Measurements from ENCODE around the gene TPPP. TPM values are rescaled to one million over a fixed set of nuclear protein-coding genes. Genes with fewer than 3 reads are reported as not detected.
"Not testable (repeated sequence)": the region's sequence is repeated elsewhere in the genome, so short reads cannot be mapped to it uniquely, and the experiment has no call there.

TPPP gene
- total RNA-seq, 1 donor from 2014 or later, result 5.4 TPM

DNA sequence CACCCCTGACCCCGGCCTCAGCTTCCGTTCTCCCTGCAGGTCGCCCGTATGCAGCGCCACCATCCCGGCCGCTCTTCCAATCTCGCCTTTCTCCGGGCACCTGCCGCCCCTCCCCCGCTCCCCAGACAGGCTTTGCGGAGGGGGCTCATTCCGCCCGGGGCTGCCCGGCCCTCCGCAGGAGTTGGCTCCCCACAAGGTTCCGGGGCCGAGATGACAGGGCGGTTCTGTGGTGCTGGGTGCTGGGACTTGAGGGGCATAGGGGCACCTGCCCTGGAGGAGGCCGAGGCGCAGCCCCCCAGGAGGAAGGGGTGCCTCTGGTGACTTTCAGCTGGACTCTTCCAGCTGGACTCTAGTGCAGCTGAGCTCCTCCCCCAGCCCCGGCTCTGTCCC lies 885 bp upstream of the TPPP start:
- peak; percentile 91 for DNase-seq (ENCODE audit: low spot score)

DNA sequence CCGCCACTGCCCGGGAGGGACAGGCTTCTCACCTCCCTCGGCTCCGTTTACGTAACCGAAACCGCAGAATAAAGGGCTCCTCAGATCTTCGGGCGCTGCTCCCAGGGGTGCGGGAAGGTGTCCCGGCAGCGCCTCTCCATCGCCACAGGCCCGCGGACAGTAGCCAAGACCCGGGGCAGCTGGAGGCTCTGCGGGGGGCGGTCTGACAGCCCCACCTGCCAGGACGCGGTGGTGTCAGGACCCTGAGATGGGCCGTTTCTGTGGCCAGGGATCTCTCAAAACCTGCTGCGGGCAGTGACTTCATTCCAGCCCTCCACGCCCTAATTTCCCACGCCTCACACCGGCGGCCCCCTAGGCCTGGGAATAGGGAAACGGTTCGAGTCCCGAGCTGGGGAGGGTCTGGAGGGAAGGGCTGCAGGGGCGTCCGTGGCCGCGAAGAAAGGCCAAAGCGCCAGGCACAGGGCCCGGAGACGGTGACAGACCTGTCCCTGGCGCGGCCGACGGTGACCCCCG lies 567 bp downstream of the TPPP start:
- peak; percentile 89 for DNase-seq (ENCODE audit: low spot score)

DNA sequence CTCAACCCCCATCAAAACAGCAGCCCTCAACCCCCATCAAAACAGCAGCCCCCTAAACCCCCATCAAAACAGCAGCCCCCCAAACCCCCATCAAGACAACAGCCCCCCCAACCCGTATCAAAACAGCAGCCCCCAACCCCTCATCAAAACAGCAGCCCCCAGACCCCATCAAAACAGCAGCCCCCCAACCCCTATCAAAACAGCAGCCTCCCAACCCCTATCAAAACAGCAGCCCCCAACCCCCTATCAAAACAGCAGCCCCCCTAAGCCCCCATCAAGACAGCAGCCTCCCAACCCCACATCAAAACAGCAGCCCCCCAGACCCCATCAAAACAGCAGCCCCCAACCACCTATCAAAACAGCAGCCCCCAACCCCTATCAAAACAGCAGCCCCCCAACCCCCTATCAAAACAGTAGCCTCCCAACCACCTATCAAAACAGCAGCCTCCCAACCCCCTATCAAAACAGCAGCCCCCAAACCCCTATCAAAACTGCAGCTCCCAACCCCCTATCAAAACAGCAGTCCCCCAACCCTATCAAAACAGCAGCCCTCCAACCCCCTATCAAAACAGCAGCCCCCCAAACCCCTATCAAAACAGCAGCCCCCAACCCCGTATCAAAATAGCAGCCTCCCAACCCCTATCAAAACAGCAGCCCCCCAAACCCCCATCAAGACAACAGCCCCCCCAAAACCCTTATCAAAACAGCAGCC lies 1.2 kb downstream of the TPPP start:
- no peak for DNase-seq (ENCODE audit: low spot score)

DNA sequence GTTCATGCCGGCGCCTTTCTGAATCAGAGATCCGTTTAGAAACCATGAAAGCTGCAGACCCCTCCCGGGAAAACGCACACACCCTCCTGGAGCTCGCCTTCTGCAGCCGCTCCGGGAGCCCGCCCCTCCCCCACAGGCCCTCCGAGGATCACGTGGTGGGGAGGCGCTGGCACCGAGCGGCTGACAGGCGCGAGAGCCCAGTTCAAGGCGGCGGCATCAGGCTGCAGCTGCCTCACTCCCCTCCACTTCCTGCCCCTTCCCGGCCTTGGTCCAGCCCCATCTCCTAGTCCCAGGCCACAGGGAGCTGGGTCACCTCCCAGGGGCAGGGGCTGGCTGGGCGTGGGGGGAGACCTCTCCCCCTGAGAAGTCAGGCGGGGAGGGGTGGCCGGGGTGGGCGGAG lies 2.1 kb downstream of the TPPP start:
- DNase-seq (ENCODE audit: low spot score), result not testable (repeated sequence)

DNA sequence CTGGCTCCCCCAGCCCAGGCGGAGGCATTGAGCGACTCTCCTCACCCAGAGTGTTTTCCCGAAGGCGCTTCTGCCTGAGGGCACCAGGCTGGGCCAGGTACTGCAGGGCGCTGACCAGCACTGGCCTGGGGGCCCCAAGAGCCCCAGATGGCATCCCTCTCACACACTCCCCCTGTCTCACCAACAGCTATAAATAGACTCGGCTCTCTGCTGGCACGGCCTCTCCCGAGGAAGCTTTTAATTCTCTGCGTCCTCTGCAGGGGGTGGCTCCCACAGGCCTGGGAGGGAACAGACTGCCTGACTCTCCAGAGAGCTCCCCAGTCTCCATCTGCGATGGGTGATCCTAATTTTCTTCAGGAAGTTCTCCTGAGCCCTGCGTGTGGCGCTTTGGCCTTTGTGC lies 2.9 kb downstream of the TPPP start:
- not testable (repeated sequence) for DNase-seq (ENCODE audit: low spot score)

DNA sequence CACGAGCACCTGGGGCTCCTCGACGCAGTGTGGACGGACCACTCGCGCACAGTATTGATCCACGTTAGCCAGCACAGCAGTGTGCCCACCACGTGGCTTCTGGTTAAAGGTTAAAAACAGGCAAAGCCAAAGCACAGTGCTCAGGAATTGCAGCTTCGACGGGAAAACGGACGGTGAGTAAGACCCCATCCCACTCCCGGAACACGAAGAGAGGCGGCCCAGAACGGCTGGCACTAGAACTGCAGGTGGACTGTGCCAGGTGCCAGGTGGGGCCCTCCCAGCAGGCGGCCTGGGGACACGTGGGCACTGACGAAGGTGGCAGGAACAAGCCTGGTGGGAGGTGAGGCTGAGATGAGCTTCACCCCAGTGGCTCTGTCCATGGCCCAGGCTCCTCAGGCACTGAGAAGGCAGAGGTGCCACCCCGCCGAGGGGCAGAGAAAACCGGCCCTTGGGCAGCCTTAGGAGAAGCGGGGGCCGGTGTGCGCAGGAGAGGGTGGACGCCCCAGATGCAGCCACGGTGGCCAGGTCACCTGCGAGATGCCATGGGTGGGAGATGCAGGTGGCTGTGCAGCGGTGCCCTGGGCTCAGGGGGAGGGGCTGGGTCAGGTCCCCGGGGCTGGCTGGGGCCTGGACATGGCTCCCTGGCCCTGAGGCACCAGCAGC lies 4.7 kb downstream of the TPPP start:
- DNase-seq (ENCODE audit: low spot score), result peak; percentile 90

DNA sequence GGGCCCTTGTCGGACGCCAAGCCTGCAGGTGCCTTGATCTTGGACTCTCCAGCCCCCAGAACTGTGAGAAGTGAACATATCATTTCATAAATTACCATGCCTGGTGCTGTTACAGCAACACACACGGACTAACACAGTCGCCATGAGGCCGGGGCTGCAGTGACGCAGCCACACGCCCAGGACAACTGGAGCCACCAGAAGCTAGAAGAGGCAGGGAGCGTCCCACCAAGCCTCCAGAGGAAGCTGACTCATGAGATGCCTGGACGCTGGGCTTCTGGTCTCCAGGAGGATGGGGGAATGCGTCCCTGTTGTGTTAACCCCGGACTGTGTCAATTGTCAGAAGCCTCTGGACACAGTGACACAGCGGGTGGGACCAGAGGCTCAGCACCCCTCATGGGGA lies 6.2 kb downstream of the TPPP start:
- peak; percentile 83 for DNase-seq (ENCODE audit: low spot score)

DNA sequence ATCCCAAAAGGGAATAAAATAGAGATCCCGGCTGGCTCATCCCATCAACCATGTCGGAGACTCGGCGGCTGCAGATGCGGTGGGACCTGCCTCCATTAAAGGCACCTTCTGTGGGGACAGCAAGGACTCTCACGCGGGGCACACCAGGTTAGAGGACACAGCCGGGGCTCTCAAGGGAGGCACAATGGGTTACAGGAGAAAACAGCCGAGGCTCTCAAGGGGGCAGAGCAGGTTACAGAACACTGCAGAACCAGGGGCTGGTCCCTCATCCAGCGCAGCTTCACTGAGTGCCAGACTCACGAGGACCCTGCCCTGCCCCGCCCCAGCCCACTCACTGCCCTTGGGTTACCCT lies 7.0 kb downstream of the TPPP start:
- DNase-seq (ENCODE audit: low spot score), result peak; percentile 89

DNA sequence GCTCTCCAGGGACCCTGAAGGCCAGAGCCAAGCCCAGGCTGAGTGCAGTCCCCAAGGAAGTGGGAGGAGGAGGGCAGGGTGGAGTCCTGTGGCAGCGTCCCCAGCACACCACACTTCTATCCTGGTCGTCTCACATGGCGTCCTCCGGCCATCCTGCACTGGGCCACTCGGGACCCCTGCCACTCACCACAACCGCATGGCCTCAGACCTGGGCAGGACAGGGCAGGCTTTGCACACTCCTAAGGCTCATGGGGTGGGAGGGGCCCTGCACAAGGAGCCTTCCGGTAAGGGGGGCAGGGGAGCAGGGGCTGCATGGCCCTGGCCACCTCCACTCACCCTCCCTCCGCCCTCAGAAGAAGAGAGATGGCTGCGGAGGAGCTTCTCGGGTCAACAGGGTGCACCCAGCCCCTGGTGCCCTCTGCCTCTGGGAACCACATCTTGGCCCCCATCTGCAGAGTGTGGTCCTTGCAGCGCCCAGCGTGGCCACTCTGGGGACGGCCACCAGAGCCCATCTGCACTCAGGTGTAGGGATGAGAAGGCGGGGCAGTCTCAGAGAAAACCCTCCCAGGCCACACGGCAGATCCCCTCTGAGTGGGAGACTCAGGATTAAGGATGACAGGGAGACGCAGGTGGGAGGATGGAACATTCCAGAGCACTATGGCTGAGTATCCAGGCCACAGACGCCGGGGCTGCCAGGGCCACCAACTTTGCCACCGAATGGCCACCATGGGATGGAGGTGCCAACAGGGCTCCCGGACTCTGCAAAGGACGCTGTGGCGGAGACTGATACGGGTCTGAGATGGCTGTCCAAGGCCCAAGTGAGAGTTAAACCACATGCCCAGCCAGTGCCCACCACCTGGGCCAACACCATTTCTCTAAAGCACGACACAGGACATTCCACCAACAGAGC lies 7.6 kb downstream of the TPPP start:
- DNase-seq (ENCODE audit: low spot score), result peak; percentile 88

DNA sequence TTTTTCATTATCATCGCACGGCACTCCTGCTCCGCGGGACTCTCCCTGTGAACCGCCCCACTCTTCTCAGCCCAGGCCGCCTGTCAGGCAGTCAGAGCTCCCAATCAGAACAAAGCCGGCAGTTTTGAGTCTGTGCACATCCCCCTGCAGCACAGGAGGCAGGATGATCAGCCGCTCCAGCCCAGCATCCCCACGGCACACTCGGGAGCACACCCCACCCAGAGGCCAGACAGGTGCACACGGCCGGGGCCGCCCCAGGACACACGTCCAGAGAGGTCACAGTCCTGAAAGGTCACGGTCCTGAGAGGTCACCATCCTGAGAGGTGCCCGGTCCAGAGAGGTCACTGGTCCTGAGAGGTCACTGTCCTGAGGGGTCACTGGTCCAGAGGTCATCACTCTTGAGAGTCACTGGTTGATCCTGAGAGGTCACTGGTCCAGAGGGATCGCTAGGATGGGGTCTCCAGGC lies 8.4 kb downstream of the TPPP start:
- DNase-seq (ENCODE audit: low spot score), result peak; percentile 67

DNA sequence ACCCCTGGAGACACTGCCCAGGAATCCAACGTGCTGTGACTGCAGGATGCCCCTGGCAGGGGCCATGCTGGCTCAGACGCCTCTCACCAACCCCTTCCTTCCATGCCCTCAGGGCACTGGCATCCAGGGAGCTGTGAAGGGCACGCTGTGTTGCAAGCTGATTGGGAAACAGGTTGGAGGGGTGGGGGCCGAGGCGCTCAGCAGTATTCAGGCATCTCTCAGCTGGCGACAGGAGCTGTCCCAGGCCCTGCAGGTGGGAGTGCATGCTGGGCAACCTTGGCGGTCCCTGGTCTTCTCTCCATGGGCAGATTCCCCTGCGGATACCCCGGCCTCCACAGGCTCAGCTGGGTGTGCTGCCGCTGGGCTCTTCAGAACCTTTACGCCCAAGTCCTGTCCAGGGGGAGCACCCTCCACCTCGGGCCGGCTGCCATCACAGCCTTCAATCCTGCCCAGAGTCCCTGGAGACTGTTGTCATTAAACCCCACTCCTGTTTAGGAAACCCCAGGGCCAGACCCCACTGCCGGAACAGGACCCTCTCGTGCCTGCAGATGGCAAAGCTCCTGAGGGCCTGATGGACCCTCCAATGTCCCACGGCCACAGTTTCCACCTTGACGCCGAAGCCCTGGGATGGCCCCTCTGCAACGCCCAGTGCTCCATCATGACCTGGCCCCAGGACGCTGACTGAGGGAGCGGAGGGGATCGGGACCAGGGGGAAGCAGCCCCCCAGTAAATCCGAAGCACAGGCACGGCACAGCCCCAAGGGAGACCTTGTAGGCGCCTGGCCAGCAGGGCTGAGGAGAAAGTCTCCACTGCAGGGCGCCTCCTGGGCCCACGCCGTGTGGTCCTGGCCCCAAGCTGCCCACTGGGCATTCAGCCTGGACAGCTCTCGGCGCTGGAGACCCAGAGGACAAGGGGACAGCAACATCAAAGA lies 9.3 kb downstream of the TPPP start:
- peak; percentile 92 for DNase-seq (ENCODE audit: low spot score)

DNA sequence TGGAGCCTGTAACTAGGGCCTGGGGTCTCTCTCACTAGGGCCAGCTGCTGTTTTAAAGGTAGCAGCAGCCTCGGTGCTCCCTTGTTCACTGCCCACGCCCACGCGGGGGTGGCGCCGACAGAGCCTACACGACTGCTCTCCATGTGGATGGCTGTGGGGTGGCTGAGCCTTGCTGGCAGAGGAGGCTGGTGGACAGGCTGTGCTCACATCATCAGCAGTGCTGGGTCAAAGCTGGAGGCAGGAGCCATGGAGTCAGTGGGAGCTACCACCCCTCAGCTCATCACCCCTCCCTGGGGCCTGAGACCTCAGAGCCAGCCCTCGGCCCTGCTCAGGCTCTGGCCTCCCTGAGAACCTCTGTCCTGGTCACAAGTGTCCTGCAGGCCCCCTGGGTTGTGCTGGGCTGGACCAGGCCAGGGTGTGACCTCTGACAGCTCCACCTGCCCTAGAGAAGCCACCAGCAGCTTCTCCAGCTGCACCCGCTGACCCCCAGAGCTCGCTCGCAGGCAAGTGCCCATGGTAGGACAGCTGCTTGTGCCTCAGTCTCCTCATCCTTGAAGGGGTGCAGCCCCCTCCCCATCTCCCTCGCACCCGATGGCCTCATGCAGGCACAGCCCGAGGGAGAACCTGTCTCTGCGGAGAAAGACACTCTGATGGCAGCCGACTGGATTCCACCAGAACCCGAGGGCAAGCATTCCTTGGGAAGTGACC lies 10.3 kb downstream of the TPPP start:
- DNase-seq (ENCODE audit: low spot score), result peak; percentile 85

DNA sequence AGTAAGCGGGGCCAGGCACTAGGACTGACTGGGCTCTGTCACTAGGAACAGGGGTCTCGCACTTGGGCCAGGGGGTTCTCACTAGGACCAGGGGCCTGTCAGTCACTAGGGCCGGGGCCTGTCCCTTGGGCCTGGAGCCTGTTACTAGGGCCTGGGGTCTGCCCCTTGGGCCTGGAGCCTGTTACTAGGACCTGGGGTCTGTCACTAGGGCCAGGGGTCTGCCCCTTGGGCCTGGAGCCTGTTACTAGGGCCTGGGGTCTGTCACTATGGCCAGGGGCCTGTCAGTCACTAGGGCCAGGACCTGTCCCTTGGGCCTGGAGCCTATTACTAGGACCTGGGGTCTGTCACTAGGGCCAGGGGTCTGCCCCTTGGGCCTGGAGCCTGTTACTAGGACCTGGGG lies 10.9 kb downstream of the TPPP start:
- not testable (repeated sequence) for DNase-seq (ENCODE audit: low spot score)

DNA sequence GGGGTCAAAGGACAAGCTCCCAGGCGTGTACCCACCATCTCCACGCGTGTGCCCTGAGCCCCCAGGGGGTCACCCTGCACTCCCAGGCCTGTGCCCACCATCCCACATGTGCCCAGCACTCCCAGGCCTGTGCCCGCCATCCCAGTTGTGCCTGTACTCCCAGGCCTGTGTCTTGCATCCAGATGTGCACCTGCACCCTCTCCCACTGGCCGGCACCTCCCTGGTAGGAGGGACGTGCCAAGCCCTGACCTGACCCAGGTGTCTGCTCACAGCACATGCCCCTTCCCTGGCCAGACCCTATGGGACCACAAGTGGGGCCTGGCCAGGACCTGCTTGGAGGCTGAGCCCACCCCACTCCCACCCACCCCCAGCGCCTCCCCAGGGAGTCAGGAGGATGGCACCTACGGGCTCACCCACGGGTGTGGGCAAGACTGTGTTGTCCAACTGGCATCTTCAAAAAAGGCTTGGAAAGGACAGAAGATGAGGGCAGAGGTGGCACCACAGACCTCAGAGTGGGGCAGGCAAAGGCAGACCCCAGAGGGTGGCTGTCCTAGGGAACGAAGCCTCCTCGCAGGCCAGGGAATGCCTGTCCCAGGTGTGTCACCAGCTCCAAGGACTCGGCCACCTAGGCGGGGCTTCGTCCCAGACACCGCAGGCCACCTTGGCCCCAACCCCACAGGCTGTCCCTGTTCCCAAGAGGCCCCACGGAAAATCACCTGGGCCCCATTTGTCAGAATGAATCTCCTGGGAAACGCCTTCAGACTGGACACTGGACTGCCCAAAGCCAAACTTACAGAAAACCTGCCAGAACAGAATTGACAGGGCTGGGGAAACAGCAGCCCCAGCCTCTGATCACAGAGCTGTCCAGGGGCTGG lies 11.6 kb downstream of the TPPP start:
- DNase-seq (ENCODE audit: low spot score), result peak; percentile 89

DNA sequence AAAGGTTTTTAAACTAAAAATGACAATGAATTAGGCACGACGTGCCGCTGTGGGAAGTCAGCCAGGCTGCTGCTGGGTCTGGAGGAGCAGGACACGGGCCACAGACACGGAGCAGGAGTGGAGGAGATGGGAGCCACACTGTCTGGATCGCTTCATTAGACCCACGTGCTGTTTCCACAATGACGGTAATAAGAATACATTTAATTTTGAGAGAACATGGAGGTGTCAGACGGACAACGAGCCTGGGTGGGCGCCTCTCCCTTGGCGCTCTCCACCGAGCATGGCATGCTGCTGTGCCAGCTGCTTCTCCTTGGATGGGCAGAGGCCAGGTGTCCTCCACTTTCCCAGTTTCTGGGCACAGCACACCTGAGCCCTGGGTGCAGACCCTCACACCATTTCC lies 12.3 kb downstream of the TPPP start:
- peak; percentile 67 for DNase-seq (ENCODE audit: low spot score)

DNA sequence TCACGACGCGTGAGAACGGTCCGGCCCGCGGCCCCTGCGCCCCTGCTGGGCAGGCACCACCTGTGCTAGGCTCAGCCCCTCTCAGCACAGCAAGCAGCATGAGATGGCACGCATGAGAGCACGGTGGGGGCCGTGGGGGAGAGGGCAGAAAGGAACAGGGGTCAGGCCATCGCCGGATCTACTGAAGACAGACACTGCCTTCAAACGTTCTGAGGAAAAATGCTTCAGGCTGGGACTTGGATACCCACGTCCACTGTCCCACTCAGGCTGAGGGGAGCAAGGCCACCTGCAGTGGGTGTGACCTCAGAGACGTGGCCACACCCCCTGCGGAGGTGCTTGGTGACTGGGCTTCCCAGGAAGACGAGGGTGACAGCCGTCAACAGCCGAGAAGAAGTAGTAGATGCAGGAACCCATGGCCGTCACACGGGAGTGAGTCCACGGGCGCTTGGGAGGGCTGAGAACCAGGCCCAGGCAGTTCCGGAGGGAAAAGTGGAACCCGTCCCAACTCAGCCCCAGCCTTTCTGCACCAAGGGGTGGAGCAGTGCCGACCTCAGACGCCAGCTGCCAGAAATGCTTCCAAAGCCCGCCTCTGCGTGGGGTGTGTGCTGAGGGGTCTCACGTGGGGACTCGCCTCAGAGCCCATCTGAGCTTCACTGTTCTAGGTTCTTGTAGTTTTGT lies 12.9 kb downstream of the TPPP start:
- DNase-seq (ENCODE audit: low spot score), result peak; percentile 83

DNA sequence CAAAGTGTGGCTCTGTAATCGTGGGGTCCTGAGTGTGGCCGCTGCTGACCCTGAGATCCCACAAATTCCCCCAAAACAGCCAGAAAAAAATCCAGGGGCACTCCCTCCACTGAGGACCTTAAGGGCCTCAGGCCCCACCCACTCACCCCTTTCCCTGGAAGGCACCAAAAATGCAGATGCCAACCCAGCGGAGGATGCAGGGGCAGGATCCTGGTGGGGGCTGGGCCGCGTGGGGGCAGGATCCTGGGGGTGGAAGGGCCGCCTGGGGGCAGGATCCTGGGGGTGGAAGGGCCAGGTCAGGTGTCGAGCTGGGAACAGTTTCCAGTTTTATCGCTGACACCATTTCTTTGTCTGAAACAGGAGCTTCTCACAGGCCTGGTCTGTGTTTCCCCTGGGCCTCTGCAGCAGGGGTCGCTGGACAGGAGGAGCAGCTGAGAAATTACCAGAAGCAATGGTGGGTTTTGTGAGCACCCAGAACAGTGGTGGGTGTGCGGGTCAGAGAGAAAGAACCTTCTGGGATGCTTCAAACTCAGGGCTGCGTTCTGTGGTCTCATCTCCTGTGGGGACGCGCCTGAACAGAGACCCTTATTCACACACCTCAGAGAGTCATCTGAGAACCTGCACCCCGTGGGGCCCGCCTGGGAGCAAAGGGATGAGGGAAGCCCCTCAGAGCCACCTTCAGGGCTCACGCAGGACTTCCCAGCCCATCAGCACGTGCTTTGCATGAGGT lies 13.8 kb downstream of the TPPP start:
- peak; percentile 83 for DNase-seq (ENCODE audit: low spot score)

DNA sequence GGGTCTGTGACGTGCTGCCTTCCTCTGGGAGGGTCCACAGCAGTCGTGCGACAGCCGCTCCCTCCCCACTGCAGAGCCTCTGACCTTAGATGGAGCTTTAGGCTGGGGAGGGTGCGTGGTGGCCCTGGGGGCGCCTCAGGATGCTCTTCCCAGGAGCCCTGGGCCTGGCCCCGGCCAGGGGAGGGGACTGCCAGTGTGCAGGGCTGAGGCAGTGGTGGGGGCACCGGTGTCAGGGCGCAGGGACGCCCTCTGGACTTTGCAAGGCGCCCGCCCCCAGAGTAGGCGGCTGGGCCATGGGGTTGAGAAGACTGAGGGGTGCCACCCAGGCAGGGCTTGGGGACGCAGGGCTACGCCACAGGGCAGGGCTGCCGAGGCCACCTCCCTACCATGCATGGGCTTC lies 14.6 kb downstream of the TPPP start:
- peak; percentile 84 for DNase-seq (ENCODE audit: low spot score)
